Neural progenitor cell (in vitro differentiated cells): ENCODE measurements around the gene CTNNA3. TPM values are rescaled to one million over a fixed set of nuclear protein-coding genes. Genes with fewer than 3 reads are reported as not detected.

Experiments used
- DNase-seq: peaks from one replicate; pipeline ENCODE4 v3.0.0-alpha.2; 2016; ENCODE audit warnings: low spot score
- H2AFZ ChIP-seq: fragments of 200-600 bp; sonication (generic); replicated peaks from 2 replicates; pipeline ENCODE4 v1.6.1; 2016; ENCODE audit warnings: antibody characterized with exemption
- H3F3A ChIP-seq: fragments of 200-600 bp; sonication (generic); 2 replicates; pipeline ENCODE4 v1.6.1; 2016; ENCODE audit warnings: antibody characterized with exemption, low read depth
- H3K27ac ChIP-seq: fragments of 200-600 bp; sonication (generic); 2 replicates; pipeline ENCODE4 v1.5.1; 2016; ENCODE audit warnings: mild to moderate bottlenecking
- H3K27me3 ChIP-seq: fragments of 200-600 bp; sonication (generic); 2 replicates; pipeline ENCODE4 v1.6.1; 2016; ENCODE audit warnings: mild to moderate bottlenecking, moderate library complexity
- H3K36me3 ChIP-seq: fragments of 200-600 bp; sonication (generic); 2 replicates; pipeline ENCODE4 v1.5.1; 2016
- H3K4me1 ChIP-seq: fragments of 200-600 bp; sonication (generic); 2 replicates; pipeline ENCODE4 v1.6.1; 2016; ENCODE audit warnings: mixed run types
- H3K4me2 ChIP-seq: fragments of 200-600 bp; sonication (generic); 2 replicates; pipeline ENCODE4 v1.6.1; 2016
- H3K4me3 ChIP-seq: fragments of 200-600 bp; sonication (generic); 2 replicates; pipeline ENCODE4 v1.5.1; 2016
- H3K79me2 ChIP-seq: fragments of 200-600 bp; sonication (generic); 2 replicates; pipeline ENCODE4 v1.6.1; 2016; ENCODE audit warnings: low read depth
- H3K9ac ChIP-seq: fragments of 200-600 bp; sonication (generic); 2 replicates; pipeline ENCODE4 v1.6.1; 2016
- H3K9me3 ChIP-seq: fragments of 200-600 bp; sonication (generic); 2 replicates; pipeline ENCODE4 v1.5.1; 2016; ENCODE audit warnings: low read depth
- H4K20me1 ChIP-seq: fragments of 200-600 bp; sonication (generic); 2 replicates; pipeline ENCODE4 v1.6.1; 2016; ENCODE audit warnings: low read depth
- H3K27ac Mint-ChIP-seq: 3 replicates; pipeline ENCODE4 v1.8.0; 2021; ENCODE audit warnings: mixed read lengths
- H3K27me3 Mint-ChIP-seq: 2 replicates; pipeline ENCODE4 v1.8.0; 2022; ENCODE audit warnings: low read depth, mild to moderate bottlenecking, inconsistent platforms, moderate library complexity, mixed read lengths; ENCODE audit not compliant: insufficient read depth
- H3K36me3 Mint-ChIP-seq: 3 replicates; pipeline ENCODE4 v1.8.0; 2021; ENCODE audit warnings: mixed read lengths
- H3K4me1 Mint-ChIP-seq: 3 replicates; pipeline ENCODE4 v1.8.0; 2021; ENCODE audit warnings: mixed read lengths
- H3K4me3 Mint-ChIP-seq: 3 replicates; pipeline ENCODE4 v1.8.0; 2021; ENCODE audit warnings: mild to moderate bottlenecking, moderate library complexity, mixed read lengths
- H3K9me3 Mint-ChIP-seq: 3 replicates; pipeline ENCODE4 v1.8.0; 2020; ENCODE audit warnings: mixed read lengths
- CTCF ChIP-seq: fragments of 200-600 bp; sonication (generic); IDR thresholded peaks from 2 replicates; pipeline ENCODE4 v1.5.1; 2017; ENCODE audit warnings: antibody characterized with exemption, mild to moderate bottlenecking
- EZH2 ChIP-seq: fragments of 200-600 bp; sonication (generic); IDR thresholded peaks from 2 replicates; pipeline ENCODE4 v1.6.1; 2017; ENCODE audit warnings: antibody characterized with exemption, mild to moderate bottlenecking, moderate library complexity
- EZH2phosphoT487 ChIP-seq: fragments of 200-600 bp; sonication (generic); IDR thresholded peaks from 2 replicates; pipeline ENCODE4 v1.6.1; 2017; ENCODE audit warnings: antibody characterized with exemption
- total RNA-seq: library from RNA; depleted of rRNA; stranded (reverse); fragments of >200 nt; gene quantifications from 2 replicates; pipeline ENCODE4 v1.2.3, GENCODE V29; 2015; ENCODE audit warnings: low replicate concordance

The CTNNA3 gene
- total RNA-seq, 1 donor from 2014 or later, result 12.9 TPM

GRCh38 chr10:67011480-67011879, 684.5 kb downstream of the CTNNA3 start:
- Histone ChIP-seq H3K4me1 (no peaks in the 10 kb centered on the region), H3K27me3 (no peaks in the 10 kb centered on the region), H3K4me2 (no peak overlapping the region), H3F3A (no peaks in the 10 kb centered on the region), H3K36me3 (no peaks in the 10 kb centered on the region), H3K9ac (no peak overlapping the region), H3K9me3 (no peaks in the 10 kb centered on the region), H4K20me1 (no peaks in the 10 kb centered on the region), H3K27ac (no peak overlapping the region), H3K4me3 (no peak overlapping the region), H2AFZ (no peak overlapping the region), H3K79me2 (no peaks in the 10 kb centered on the region)
- TF ChIP-seq CTCF, result no peak
- no peak for TF ChIP-seq EZH2phosphoT487
- TF ChIP-seq EZH2, result no peak
- H3K4me3 Mint-ChIP-seq, result no peak overlapping the region
- no peak overlapping the region for H3K27ac Mint-ChIP-seq
- H3K4me1 Mint-ChIP-seq, result no peaks in the 10 kb centered on the region
- no peaks in the 10 kb centered on the region for H3K9me3 Mint-ChIP-seq
- DNase-seq, result no peak
- no peaks in the 10 kb centered on the region for H3K27me3 Mint-ChIP-seq
- H3K36me3 Mint-ChIP-seq, result no peaks in the 10 kb centered on the region

DNA sequence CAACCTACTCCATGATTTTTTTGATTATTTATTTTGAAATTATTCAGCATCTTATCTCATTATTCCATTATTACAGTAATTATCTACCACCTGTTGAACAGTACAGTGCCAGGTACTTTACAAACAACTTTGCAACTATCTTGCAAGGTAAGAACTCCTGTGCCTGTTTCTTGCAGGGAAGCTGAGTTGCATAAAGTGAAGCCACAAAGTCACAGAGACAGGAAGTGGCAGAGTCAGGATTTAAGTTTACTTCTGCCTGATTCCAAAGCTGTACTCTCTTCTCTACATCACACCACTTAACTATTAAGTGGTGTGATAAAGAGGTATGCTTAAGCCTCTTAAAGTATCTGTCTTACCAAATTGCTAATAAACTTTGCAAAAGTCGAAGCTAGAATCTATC, 690.0 kb downstream of the CTNNA3 start:
- H3K4me3 ChIP-seq, result no peak overlapping the region
- H3K27me3 ChIP-seq, result no peaks in the 10 kb centered on the region
- DNase-seq, result no peak
- no peaks in the 10 kb centered on the region for H3K9me3 Mint-ChIP-seq
- no peaks in the 10 kb centered on the region for H3K4me1 Mint-ChIP-seq
- H3K4me2 ChIP-seq, result no peak overlapping the region
- no peaks in the 10 kb centered on the region for H3K79me2 ChIP-seq
- H3K4me1 ChIP-seq, result no peaks in the 10 kb centered on the region
- H3K4me3 Mint-ChIP-seq, result no peak overlapping the region
- H3K27ac ChIP-seq, result no peak overlapping the region
- H3F3A ChIP-seq, result no peaks in the 10 kb centered on the region
- no peak overlapping the region for H3K27ac Mint-ChIP-seq
- no peaks in the 10 kb centered on the region for H3K9me3 ChIP-seq
- H3K9ac ChIP-seq, result no peak overlapping the region
- no peaks in the 10 kb centered on the region for H3K36me3 ChIP-seq
- H3K27me3 Mint-ChIP-seq, result no peaks in the 10 kb centered on the region
- H2AFZ ChIP-seq, result no peak overlapping the region
- H3K36me3 Mint-ChIP-seq, result no peaks in the 10 kb centered on the region
- no peak for TF ChIP-seq CTCF
- TF ChIP-seq EZH2phosphoT487, result no peak
- no peak for TF ChIP-seq EZH2
- no peaks in the 10 kb centered on the region for H4K20me1 ChIP-seq

DNA sequence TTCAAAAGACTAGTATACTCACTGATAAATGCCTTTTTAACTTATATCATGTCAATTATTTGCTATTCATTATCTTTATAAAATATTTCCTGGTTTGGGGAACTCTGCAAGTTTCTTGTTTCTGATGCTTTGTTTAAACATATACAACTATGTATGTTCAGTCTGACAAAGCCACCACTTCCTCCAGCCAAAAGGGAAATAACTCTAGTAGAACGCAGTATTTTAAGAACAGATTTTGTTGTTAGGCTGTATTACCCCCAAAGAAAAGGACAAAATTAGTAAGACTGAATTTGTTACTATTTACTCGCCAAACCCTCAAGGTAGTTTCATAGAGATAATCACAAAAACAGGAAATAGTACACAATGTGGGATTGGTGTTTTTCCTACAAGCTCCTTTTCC, 691.3 kb downstream of the CTNNA3 start:
- no peak overlapping the region for H3K27ac ChIP-seq
- no peak overlapping the region for H3K4me3 ChIP-seq
- Mint-ChIP-seq H3K36me3 (no peaks in the 10 kb centered on the region), H3K9me3 (no peaks in the 10 kb centered on the region), H3K27me3 (no peaks in the 10 kb centered on the region), H3K27ac (no peak overlapping the region), H3K4me3 (no peak overlapping the region), H3K4me1 (no peaks in the 10 kb centered on the region)
- H3K9ac ChIP-seq, result no peak overlapping the region
- no peak overlapping the region for H2AFZ ChIP-seq
- no peak overlapping the region for H3K4me2 ChIP-seq
- no peaks in the 10 kb centered on the region for H3K4me1 ChIP-seq
- TF ChIP-seq EZH2 (no peak), CTCF (no peak), EZH2phosphoT487 (no peak)
- no peaks in the 10 kb centered on the region for H3K9me3 ChIP-seq
- no peaks in the 10 kb centered on the region for H3K27me3 ChIP-seq
- no peaks in the 10 kb centered on the region for H3K36me3 ChIP-seq
- no peaks in the 10 kb centered on the region for H3F3A ChIP-seq
- DNase-seq, result no peak
- no peaks in the 10 kb centered on the region for H3K79me2 ChIP-seq
- no peaks in the 10 kb centered on the region for H4K20me1 ChIP-seq
